Measurements from ENCODE around the gene PAX7. TPM values are rescaled to one million over a fixed set of nuclear protein-coding genes. Genes with fewer than 3 reads are reported as not detected.

Gene PAX7
- total RNA-seq, 1 donor = not detected

GRCh38 chr1:18789246-18789645 lies 158.6 kb downstream of the PAX7 start:
- Histone ChIP-seq H2AFZ (ENCODE audit: low read length) (no peak overlapping the region), H3K4me1 (ENCODE audit: insufficient read depth, low read length) (no peaks in the 10 kb centered on the region), H3K79me2 (ENCODE audit: insufficient read depth, low read length) (no peaks in the 10 kb centered on the region), H4K20me1 (ENCODE audit: insufficient read depth, low read length) (no peaks in the 10 kb centered on the region), H3K4me2 (ENCODE audit: insufficient read depth, low read length) (no peak overlapping the region), H3K27me3 (ENCODE audit: insufficient read depth, low read length) (peaks cover 15% of the 10 kb centered on the region), H3K27ac (ENCODE audit: low read depth, low read length) (no peak overlapping the region), H3K4me3 (ENCODE audit: insufficient read depth, low read length) (no peak overlapping the region), H3K9me3 (ENCODE audit: low read depth, low read length) (no peaks in the 10 kb centered on the region), H3K36me3 (ENCODE audit: insufficient read depth, low read length) (no peaks in the 10 kb centered on the region)
- no peak for TF ChIP-seq CTCF (IDR thresholded peaks at IDR 0.05; ENCODE audit: extremely low read depth, low read depth, low read length)
- DNase-seq (ENCODE audit: insufficient read length, low spot score, missing footprints) = no peak

DNA sequence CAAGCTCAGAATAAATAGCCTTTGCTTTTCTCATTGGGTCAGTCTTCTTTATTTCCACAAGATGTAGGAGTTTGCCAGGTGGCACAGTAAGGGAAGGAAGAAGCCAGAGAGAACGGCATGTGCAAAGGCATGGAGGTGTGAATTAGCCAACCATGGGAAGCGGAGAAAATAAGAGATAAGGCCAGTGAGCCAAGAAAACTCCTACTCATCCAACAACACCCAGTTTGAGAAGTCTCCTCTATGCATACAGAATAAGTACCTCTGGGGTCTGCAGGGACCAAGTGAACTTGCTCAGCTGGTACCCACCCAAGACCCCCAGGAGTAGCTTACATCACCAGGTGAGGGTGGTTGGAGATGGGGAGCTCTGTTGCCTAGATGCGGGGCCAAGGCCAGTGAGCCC lies 162.1 kb downstream of the PAX7 start:
- peaks cover 5% of the 10 kb centered on the region for H3K27me3 ChIP-seq (ENCODE audit: insufficient read depth, low read length)
- H3K79me2 ChIP-seq (ENCODE audit: insufficient read depth, low read length) = no peaks in the 10 kb centered on the region
- no peaks in the 10 kb centered on the region for H3K36me3 ChIP-seq (ENCODE audit: insufficient read depth, low read length)
- H3K4me2 ChIP-seq (ENCODE audit: insufficient read depth, low read length) = no peak overlapping the region
- H3K27ac ChIP-seq (ENCODE audit: low read depth, low read length) = no peak overlapping the region
- H3K4me3 ChIP-seq (ENCODE audit: insufficient read depth, low read length) = no peak overlapping the region
- H4K20me1 ChIP-seq (ENCODE audit: insufficient read depth, low read length) = no peaks in the 10 kb centered on the region
- H2AFZ ChIP-seq (ENCODE audit: low read length) = no peak overlapping the region
- no peaks in the 10 kb centered on the region for H3K9me3 ChIP-seq (ENCODE audit: low read depth, low read length)
- no peaks in the 10 kb centered on the region for H3K4me1 ChIP-seq (ENCODE audit: insufficient read depth, low read length)
- DNase-seq (ENCODE audit: insufficient read length, low spot score, missing footprints) = no peak
- no peak for TF ChIP-seq CTCF (IDR thresholded peaks at IDR 0.05; ENCODE audit: extremely low read depth, low read depth, low read length)

GRCh38 chr1:18793164-18793563 lies 162.5 kb downstream of the PAX7 start:
- H3K4me2 ChIP-seq (ENCODE audit: insufficient read depth, low read length) = no peak overlapping the region
- H4K20me1 ChIP-seq (ENCODE audit: insufficient read depth, low read length) = no peaks in the 10 kb centered on the region
- H3K27me3 ChIP-seq (ENCODE audit: insufficient read depth, low read length) = peaks cover 5% of the 10 kb centered on the region
- no peak overlapping the region for H2AFZ ChIP-seq (ENCODE audit: low read length)
- no peaks in the 10 kb centered on the region for H3K4me1 ChIP-seq (ENCODE audit: insufficient read depth, low read length)
- H3K27ac ChIP-seq (ENCODE audit: low read depth, low read length) = no peak overlapping the region
- no peaks in the 10 kb centered on the region for H3K36me3 ChIP-seq (ENCODE audit: insufficient read depth, low read length)
- DNase-seq (ENCODE audit: insufficient read length, low spot score, missing footprints) = no peak
- H3K9me3 ChIP-seq (ENCODE audit: low read depth, low read length) = no peaks in the 10 kb centered on the region
- H3K4me3 ChIP-seq (ENCODE audit: insufficient read depth, low read length) = no peak overlapping the region
- H3K79me2 ChIP-seq (ENCODE audit: insufficient read depth, low read length) = no peaks in the 10 kb centered on the region
- no peak for TF ChIP-seq CTCF (IDR thresholded peaks at IDR 0.05; ENCODE audit: extremely low read depth, low read depth, low read length)

GRCh38 chr1:18794051-18794450 lies 163.4 kb downstream of the PAX7 start:
- no peak for DNase-seq (ENCODE audit: insufficient read length, low spot score, missing footprints)
- no peak overlapping the region for H3K27ac ChIP-seq (ENCODE audit: low read depth, low read length)
- peaks cover 4% of the 10 kb centered on the region for H3K27me3 ChIP-seq (ENCODE audit: insufficient read depth, low read length)
- H3K4me2 ChIP-seq (ENCODE audit: insufficient read depth, low read length) = no peak overlapping the region
- H2AFZ ChIP-seq (ENCODE audit: low read length) = no peak overlapping the region
- H3K36me3 ChIP-seq (ENCODE audit: insufficient read depth, low read length) = no peaks in the 10 kb centered on the region
- H3K79me2 ChIP-seq (ENCODE audit: insufficient read depth, low read length) = no peaks in the 10 kb centered on the region
- H3K4me3 ChIP-seq (ENCODE audit: insufficient read depth, low read length) = no peak overlapping the region
- H4K20me1 ChIP-seq (ENCODE audit: insufficient read depth, low read length) = no peaks in the 10 kb centered on the region
- no peak for TF ChIP-seq CTCF (IDR thresholded peaks at IDR 0.05; ENCODE audit: extremely low read depth, low read depth, low read length)
- no peaks in the 10 kb centered on the region for H3K4me1 ChIP-seq (ENCODE audit: insufficient read depth, low read length)
- H3K9me3 ChIP-seq (ENCODE audit: low read depth, low read length) = no peaks in the 10 kb centered on the region
